ENCODE data around the gene GAB1. TPM values are rescaled to one million over a fixed set of nuclear protein-coding genes. Genes with fewer than 3 reads are reported as not detected.

GAB1 gene
- total and polyA plus RNA-seq, 7 experiments from 2014 or later: 0.67 to 6.4 (median 2.2) TPM; not detected in 3

DNA sequence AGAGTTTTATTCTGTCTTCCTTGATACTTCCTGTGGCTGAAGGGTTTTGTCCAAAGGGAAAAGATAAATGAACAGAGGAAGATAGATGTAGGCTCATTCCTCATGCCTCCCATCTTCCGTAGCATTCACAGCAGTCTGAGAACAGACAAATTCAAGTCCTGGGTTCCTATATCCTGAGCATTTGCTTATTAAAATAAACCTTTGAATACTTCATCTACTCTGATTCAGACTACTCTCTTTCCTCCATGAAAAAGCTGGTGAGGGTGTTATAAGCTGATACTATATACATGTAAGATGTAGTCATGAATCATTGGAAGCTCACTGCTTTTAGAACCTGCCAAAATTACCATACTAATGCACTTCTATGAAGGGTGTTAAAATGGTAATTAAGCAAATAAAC, 61.2 kb downstream of the GAB1 start:
- H3K9me3 Mint-ChIP-seq: no peaks in the 10 kb centered on the region
- peaks cover 11 to 33% (median 16%) of the 10 kb centered on the region in 5 donors for H3K27me3 Mint-ChIP-seq
- no peaks in the 10 kb centered on the region for H3K27me3 ChIP-seq (ENCODE audit: control insufficient read depth in 2 of 2, insufficient read depth in 2 of 2, low read length in 2 of 2)
- no peak overlapping the region for H3K4me3 Mint-ChIP-seq
- DNase-seq (no peak), ATAC-seq (no peak)
- H3K27ac ChIP-seq (ENCODE audit: low read depth, low read length): no peak overlapping the region
- H3K4me3 ChIP-seq (ENCODE audit: low read length): no peak overlapping the region
- intact Hi-C loops (cut with micrococcal nuclease): no loop called here
- no peaks in the 10 kb centered on the region for H3K4me1 ChIP-seq (ENCODE audit: control insufficient read depth in 2 of 2, insufficient read depth in 2 of 2, low read length in 2 of 2)
- ChIA-PET POLR2A (no interaction called here), CTCF (no interaction called here)
- no peaks in the 10 kb centered on the region for H3K9me3 ChIP-seq (ENCODE audit: control insufficient read depth in 2 of 3, low read length in 3 of 3)
- H3K27ac Mint-ChIP-seq: no peak overlapping the region
- no peaks in the 10 kb centered on the region for H3K36me3 ChIP-seq (ENCODE audit: control insufficient read depth in 2 of 3, insufficient read depth in 3 of 3, low read length in 3 of 3)
- H3K4me1 Mint-ChIP-seq: peaks cover 0 to 7% (median 2%) of the 10 kb centered on the region in 7 donors
- no peaks in the 10 kb centered on the region for H3K36me3 Mint-ChIP-seq

DNA sequence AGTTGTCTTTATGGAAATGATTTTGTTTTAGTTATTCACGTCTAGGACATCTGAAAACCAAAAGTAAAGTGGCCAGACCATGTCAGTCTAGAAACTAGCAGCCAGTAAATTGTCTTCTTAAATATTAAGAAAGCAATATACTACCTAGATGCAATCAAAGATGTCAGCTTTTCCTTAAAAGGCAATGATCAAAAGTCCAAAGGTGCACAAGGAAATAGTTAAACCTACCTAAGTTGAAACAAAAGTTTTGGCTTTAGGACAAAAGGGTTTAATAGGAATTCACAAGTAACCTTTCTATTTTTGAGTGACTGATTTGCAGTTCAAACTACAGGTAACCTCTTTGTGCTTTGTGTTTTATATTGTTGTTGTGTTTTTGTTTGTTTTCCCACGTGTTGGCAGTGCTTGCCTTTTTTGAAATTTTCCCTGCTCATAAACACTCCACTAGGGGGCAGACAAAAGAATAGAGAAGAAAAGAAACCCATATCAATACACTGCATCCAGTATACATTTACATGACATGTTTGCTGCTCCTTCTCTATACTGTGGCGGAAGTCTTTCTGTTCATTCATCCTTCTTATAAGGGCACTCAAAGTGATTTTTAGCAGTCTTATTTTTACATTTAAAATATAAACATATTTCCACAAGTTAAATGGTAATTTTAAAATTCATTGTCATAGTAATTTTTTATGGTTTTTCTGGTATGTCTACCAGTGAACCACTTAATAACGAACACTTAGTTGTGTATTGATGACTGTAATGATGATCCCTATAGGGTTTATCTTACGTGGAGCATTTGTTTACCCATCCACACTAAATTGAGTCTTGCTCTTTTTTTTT, 62.7 kb downstream of the GAB1 start:
- H3K36me3 Mint-ChIP-seq: no peaks in the 10 kb centered on the region
- intact Hi-C loops (cut with micrococcal nuclease): loop anchor here in 1 of 2 donors (1.0 kb wide), 1 partner anchor 114 kb away; the partner anchor contains the start of gene SMARCA5
- CTCF ChIA-PET: no interaction called here

GRCh38 chr4:143400082-143400481, 63.4 kb downstream of the GAB1 start:
- Histone ChIP-seq H3K36me3 (ENCODE audit: control insufficient read depth in 2 of 3, insufficient read depth in 3 of 3, low read length in 3 of 3) (no peaks in the 10 kb centered on the region), H3K27me3 (ENCODE audit: control insufficient read depth in 2 of 2, insufficient read depth in 2 of 2, low read length in 2 of 2) (no peaks in the 10 kb centered on the region), H3K27ac (ENCODE audit: low read depth, low read length) (no peak overlapping the region), H3K4me1 (ENCODE audit: control insufficient read depth in 2 of 2, insufficient read depth in 2 of 2, low read length in 2 of 2) (peaks cover 0 to 5% of the 10 kb centered on the region in 2 donors), H3K4me3 (ENCODE audit: low read length) (no peak overlapping the region), H3K9me3 (ENCODE audit: control insufficient read depth in 2 of 3, low read length in 3 of 3) (no peaks in the 10 kb centered on the region)
- peaks cover 7 to 17% (median 13%) of the 10 kb centered on the region in 7 donors for H3K4me1 Mint-ChIP-seq
- DNase-seq: no peak
- H3K27me3 Mint-ChIP-seq: peaks cover 11 to 27% (median 16%) of the 10 kb centered on the region in 5 donors
- intact Hi-C loops (cut with micrococcal nuclease): loop anchor here in 1 of 2 donors (10.0 kb wide), 1 partner anchor 215 kb away; the partner anchor contains the start of gene USP38
- no peak overlapping the region for H3K27ac Mint-ChIP-seq
- no peaks in the 10 kb centered on the region for H3K36me3 Mint-ChIP-seq
- ChIA-PET CTCF (no interaction called here), POLR2A (no interaction called here)
- no peaks in the 10 kb centered on the region for H3K9me3 Mint-ChIP-seq
- no peak for ATAC-seq
- H3K4me3 Mint-ChIP-seq: no peak overlapping the region

More for the DNA sequence above, 62.7 kb downstream of the GAB1 start:
- Histone ChIP-seq H3K4me3 (ENCODE audit: low read length) (no peak overlapping the region), H3K36me3 (ENCODE audit: control insufficient read depth in 2 of 3, insufficient read depth in 3 of 3, low read length in 3 of 3) (no peaks in the 10 kb centered on the region), H3K4me1 (ENCODE audit: control insufficient read depth in 2 of 2, insufficient read depth in 2 of 2, low read length in 2 of 2) (peaks cover 0 to 5% of the 10 kb centered on the region in 2 donors), H3K9me3 (ENCODE audit: control insufficient read depth in 2 of 3, low read length in 3 of 3) (no peaks in the 10 kb centered on the region), H3K27me3 (ENCODE audit: control insufficient read depth in 2 of 2, insufficient read depth in 2 of 2, low read length in 2 of 2) (no peaks in the 10 kb centered on the region), H3K27ac (ENCODE audit: low read depth, low read length) (no peak overlapping the region)
- H3K4me3 Mint-ChIP-seq: no peak overlapping the region
- H3K4me1 Mint-ChIP-seq: peaks cover 5 to 14% (median 11%) of the 10 kb centered on the region in 7 donors
- ATAC-seq (peak; percentile 81), DNase-seq (peak in 5 of 9 donors; percentile 10 to 26 (median 13))
- H3K27me3 Mint-ChIP-seq: peaks cover 11 to 30% (median 16%) of the 10 kb centered on the region in 5 donors
- H3K27ac Mint-ChIP-seq: no peak overlapping the region
- POLR2A ChIA-PET: no interaction called here
- no peaks in the 10 kb centered on the region for H3K9me3 Mint-ChIP-seq

DNA sequence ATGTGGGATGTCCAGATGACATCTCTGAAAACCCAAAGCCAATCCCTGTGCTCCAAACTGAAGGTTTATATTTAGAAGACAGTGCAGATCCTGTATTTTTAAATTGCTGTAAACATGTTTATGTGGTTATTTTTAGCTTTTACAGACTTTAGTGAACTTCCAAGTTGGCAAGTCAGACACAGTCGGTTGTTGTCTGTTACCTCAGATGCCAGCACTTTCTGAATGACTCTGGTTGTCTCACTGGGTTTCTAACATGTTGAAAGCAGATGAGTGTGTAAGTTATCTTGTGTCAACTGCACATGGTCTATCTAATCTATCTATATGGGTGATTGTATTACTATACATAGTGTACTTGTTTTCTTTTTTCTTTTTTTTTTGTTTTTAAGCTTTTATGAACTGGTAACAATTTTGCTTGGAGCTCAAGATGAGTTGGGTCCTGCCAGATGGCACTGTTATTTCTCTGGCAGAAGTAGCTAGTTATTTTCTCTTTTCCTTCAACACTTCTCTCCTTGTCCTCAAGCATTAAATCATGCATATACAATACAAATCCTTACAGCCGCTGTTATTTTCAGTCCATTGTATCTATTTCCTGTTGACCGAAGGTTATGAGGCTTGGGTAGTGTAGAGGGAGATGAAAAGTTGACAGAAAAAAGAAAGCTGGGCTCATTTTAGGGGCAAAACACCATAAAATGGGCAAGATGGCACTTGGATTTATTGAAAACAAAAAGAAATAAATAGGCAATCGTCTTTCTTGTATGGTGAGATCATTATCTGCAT, 66.3 kb downstream of the GAB1 start:
- Histone ChIP-seq H3K27ac (ENCODE audit: low read depth, low read length) (no peak overlapping the region), H3K9me3 (ENCODE audit: control insufficient read depth in 2 of 3, low read length in 3 of 3) (no peaks in the 10 kb centered on the region), H3K27me3 (ENCODE audit: control insufficient read depth in 2 of 2, insufficient read depth in 2 of 2, low read length in 2 of 2) (no peaks in the 10 kb centered on the region), H3K36me3 (ENCODE audit: control insufficient read depth in 2 of 3, insufficient read depth in 3 of 3, low read length in 3 of 3) (no peaks in the 10 kb centered on the region), H3K4me1 (ENCODE audit: control insufficient read depth in 2 of 2, insufficient read depth in 2 of 2, low read length in 2 of 2) (peaks cover 0 to 5% of the 10 kb centered on the region in 2 donors), H3K4me3 (ENCODE audit: low read length) (no peak overlapping the region)
- DNase-seq (no peak), ATAC-seq (no peak)
- Mint-ChIP-seq H3K36me3 (no peaks in the 10 kb centered on the region), H3K27me3 (peaks cover 0 to 8% (median 0%) of the 10 kb centered on the region in 5 donors), H3K9me3 (no peaks in the 10 kb centered on the region), H3K27ac (no peak overlapping the region), H3K4me3 (peak overlapping the region in 8 of 10 donors; percentile 11 to 66 (median 37)), H3K4me1 (peaks cover 10 to 25% (median 18%) of the 10 kb centered on the region in 7 donors)
- POLR2A ChIA-PET: no interaction called here
- CTCF ChIA-PET: no interaction called here
- intact Hi-C loops (cut with micrococcal nuclease): loop anchor here (2.0 to 10.0 kb wide), 2 partner anchors 110 to 218 kb away; partner anchors contain the start of genes SMARCA5 (in 1 of the 2) and USP38 (in 1 of the 2)

DNA sequence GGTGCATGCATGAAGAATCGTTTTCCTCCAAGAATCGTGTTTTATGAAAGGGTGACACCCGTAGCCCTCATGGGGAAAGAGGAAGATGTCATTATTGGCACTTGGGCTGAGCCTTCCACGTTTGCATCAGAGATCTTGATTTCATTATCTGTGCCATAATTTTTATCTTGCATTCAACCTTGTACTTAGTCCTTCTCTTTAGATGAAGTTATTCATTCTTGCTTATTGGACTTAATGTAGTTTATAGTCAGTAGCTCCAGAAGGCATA, 66.8 kb downstream of the GAB1 start:
- DNase-seq (no peak), ATAC-seq (peak; percentile 47)
- CTCF ChIA-PET: no interaction called here
- intact Hi-C loops (cut with micrococcal nuclease): loop anchor here (2.0 to 10.0 kb wide), 2 partner anchors 109 to 219 kb away; partner anchors contain the start of genes SMARCA5 (in 1 of the 2) and USP38 (in 1 of the 2)
- POLR2A ChIA-PET: no interaction called here
- H3K27me3 Mint-ChIP-seq: peaks cover 0 to 5% (median 0%) of the 10 kb centered on the region in 5 donors
- peaks cover 0 to 5% of the 10 kb centered on the region in 2 donors for H3K4me1 ChIP-seq (ENCODE audit: control insufficient read depth in 2 of 2, insufficient read depth in 2 of 2, low read length in 2 of 2)
- H3K27ac Mint-ChIP-seq: no peak overlapping the region
- H3K4me3 Mint-ChIP-seq: peak overlapping the region in 8 of 10 donors; percentile 11 to 66 (median 37)
- no peaks in the 10 kb centered on the region for H3K9me3 Mint-ChIP-seq
- H3K4me3 ChIP-seq (ENCODE audit: low read length): no peak overlapping the region
- no peaks in the 10 kb centered on the region for H3K27me3 ChIP-seq (ENCODE audit: control insufficient read depth in 2 of 2, insufficient read depth in 2 of 2, low read length in 2 of 2)
- H3K36me3 Mint-ChIP-seq: no peaks in the 10 kb centered on the region
- H3K4me1 Mint-ChIP-seq: peaks cover 10 to 25% (median 18%) of the 10 kb centered on the region in 7 donors
- H3K27ac ChIP-seq (ENCODE audit: low read depth, low read length): no peak overlapping the region
- no peaks in the 10 kb centered on the region for H3K36me3 ChIP-seq (ENCODE audit: control insufficient read depth in 2 of 3, insufficient read depth in 3 of 3, low read length in 3 of 3)
- H3K9me3 ChIP-seq (ENCODE audit: control insufficient read depth in 2 of 3, low read length in 3 of 3): no peaks in the 10 kb centered on the region

DNA sequence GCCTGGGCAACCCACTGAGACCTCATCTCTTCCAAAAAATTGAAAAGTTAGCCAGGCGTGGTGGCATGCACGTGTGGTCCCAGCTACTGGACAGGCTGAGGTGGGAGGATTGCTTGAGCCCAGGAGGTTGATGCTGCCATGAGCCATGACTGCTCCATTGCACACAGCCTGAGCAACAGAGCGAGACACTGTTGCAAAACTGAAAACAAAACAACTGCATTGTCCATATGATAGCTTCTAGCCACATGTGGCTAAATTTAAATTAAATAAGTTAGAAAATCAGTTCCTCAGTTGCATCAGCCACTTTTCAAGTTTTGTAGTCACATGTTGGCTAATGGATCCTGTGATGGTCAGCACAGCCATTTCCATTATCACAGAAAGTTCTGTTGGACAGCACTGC, 67.9 kb downstream of the GAB1 start:
- DNase-seq: no peak
- H3K36me3 ChIP-seq (ENCODE audit: control insufficient read depth in 2 of 3, insufficient read depth in 3 of 3, low read length in 3 of 3): no peaks in the 10 kb centered on the region
- POLR2A ChIA-PET: no interaction called here
- H3K27ac ChIP-seq (ENCODE audit: low read depth, low read length): no peak overlapping the region
- H3K27ac Mint-ChIP-seq: no peak overlapping the region
- peaks cover 0 to 5% of the 10 kb centered on the region in 2 donors for H3K4me1 ChIP-seq (ENCODE audit: control insufficient read depth in 2 of 2, insufficient read depth in 2 of 2, low read length in 2 of 2)
- intact Hi-C loops (cut with micrococcal nuclease): loop anchor here in 1 of 2 donors (10.0 kb wide), 1 partner anchor 220 kb away; the partner anchor contains the start of gene USP38
- no peaks in the 10 kb centered on the region for H3K36me3 Mint-ChIP-seq
- CTCF ChIA-PET: no interaction called here
- H3K27me3 Mint-ChIP-seq: peaks cover 0 to 11% (median 8%) of the 10 kb centered on the region in 5 donors
- no peak for ATAC-seq
- no peaks in the 10 kb centered on the region for H3K27me3 ChIP-seq (ENCODE audit: control insufficient read depth in 2 of 2, insufficient read depth in 2 of 2, low read length in 2 of 2)
- H3K4me3 Mint-ChIP-seq: peak overlapping the region in 2 of 10 donors; percentile 3 to 31
- no peaks in the 10 kb centered on the region for H3K9me3 ChIP-seq (ENCODE audit: control insufficient read depth in 2 of 3, low read length in 3 of 3)
- H3K9me3 Mint-ChIP-seq: no peaks in the 10 kb centered on the region
- peaks cover 10 to 25% (median 18%) of the 10 kb centered on the region in 7 donors for H3K4me1 Mint-ChIP-seq
- H3K4me3 ChIP-seq (ENCODE audit: low read length): no peak overlapping the region
